ENCODE data around the gene ADAM12. TPM values are rescaled to one million over a fixed set of nuclear protein-coding genes. Genes with fewer than 3 reads are reported as not detected.

The ADAM12 gene, protein sequence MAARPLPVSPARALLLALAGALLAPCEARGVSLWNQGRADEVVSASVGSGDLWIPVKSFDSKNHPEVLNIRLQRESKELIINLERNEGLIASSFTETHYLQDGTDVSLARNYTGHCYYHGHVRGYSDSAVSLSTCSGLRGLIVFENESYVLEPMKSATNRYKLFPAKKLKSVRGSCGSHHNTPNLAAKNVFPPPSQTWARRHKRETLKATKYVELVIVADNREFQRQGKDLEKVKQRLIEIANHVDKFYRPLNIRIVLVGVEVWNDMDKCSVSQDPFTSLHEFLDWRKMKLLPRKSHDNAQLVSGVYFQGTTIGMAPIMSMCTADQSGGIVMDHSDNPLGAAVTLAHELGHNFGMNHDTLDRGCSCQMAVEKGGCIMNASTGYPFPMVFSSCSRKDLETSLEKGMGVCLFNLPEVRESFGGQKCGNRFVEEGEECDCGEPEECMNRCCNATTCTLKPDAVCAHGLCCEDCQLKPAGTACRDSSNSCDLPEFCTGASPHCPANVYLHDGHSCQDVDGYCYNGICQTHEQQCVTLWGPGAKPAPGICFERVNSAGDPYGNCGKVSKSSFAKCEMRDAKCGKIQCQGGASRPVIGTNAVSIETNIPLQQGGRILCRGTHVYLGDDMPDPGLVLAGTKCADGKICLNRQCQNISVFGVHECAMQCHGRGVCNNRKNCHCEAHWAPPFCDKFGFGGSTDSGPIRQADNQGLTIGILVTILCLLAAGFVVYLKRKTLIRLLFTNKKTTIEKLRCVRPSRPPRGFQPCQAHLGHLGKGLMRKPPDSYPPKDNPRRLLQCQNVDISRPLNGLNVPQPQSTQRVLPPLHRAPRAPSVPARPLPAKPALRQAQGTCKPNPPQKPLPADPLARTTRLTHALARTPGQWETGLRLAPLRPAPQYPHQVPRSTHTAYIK
- 2.2 and 2.8 TPM in 2 replicates for total RNA-seq (2014; rRNA removed; shearing (Covaris generic))

DNA sequence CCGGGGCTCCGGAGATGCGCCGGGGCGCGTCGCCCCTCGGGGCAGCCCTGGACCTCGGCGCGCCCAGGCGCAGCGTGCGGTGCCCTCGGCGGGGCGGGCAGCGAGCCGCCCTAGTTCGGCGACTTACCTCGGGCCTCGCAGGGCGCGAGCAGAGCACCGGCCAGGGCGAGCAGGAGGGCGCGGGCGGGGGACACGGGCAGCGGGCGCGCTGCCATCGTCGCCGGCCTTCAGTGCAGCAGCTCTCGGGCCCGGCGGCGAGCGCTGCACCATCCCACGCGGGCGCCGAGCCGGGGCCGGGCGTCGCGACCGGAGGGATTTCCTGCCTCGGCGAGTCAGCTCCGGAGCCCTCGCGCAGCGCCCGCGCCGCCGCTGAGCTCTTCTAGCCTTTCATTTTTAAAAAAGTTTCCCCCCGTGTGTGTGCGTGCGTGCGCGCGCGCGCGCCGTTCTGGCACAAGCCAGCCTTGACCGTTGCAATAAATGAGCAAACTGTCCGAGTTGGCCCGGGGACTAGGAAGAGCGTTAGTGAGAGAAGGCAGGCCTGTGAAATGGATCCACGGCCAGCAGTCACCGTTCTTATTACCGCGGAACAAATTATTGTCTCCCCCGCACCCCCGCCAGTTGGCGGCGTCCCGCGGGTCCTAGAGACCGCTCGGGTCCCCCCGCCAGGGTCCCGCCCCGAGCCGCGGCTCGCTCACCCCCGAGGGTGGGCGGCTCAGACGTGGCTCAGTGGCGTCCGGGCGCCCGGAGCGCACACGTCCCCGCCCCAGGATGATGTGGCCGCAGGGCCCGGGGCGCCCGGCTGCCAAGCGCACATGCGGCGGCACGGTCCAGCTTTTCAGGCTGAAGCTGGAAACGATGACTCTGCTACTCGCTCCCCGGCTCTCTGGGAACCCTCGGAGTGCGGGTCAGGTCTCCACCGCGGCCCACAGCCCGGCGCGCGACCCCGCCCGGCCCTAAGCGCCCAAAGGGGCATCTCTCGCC is at the start of gene ADAM12:
ADAM12 (minus strand) TSS at position 547 of the 981 bp plus-strand sequence; CDS start at position 215, 332 bp downstream.

Small RNAs within 50 kb of the gene (small RNA-seq; reads per million reads assigned to genes)
- not detected for gene RNA5SP328

All from A375 (cell line).